Astrocyte of the spinal cord (primary cell): ENCODE results near the gene TNKS2.

Experiments used
- DNase-seq: peaks from one replicate; pipeline ENCODE4 v3.0.0; 2011; ENCODE audit warnings: low read depth, low spot score
- H3K4me3 ChIP-seq: 2 replicates; pipeline ENCODE4 v1.5.1; 2011; ENCODE audit warnings: low read depth, mild to moderate bottlenecking, low read length, moderate library complexity
- CTCF ChIP-seq: IDR thresholded peaks from 2 replicates; pipeline ENCODE4 v1.5.1; 2012; ENCODE audit warnings: low read depth, mild to moderate bottlenecking, low read length, inconsistent platforms
- in situ Hi-C: cut with HindIII; loops from 2 replicates; pipeline ENCODE4 v1.10.0; 2017; ENCODE audit warnings: low sequenced_read_pairs

Gene TNKS2

GRCh38 chr10:91880310-91880709 lies 82.1 kb downstream of the TNKS2 start:
- TF ChIP-seq CTCF: no peak
- DNase-seq: no peak
- H3K4me3 ChIP-seq: no peak overlapping the region
- in situ Hi-C loops: no loop called here

GRCh38 chr10:91883549-91884444 lies 85.6 kb downstream of the TNKS2 start:
- no peak for TF ChIP-seq CTCF
- DNase-seq: peak; percentile 51
- no peak overlapping the region for H3K4me3 ChIP-seq
- in situ Hi-C loops: no loop called here

- in situ Hi-C loops: no loop called here
- no peak for TF ChIP-seq CTCF
- H3K4me3 ChIP-seq: no peak overlapping the region
- no peak for DNase-seq
Observed at GRCh38 chr10:91884536-91884935, 86.3 kb downstream of the TNKS2 start.

GRCh38 chr10:91885362-91886079 lies 87.3 kb downstream of the TNKS2 start:
- H3K4me3 ChIP-seq: no peak overlapping the region
- no peak for TF ChIP-seq CTCF
- no peak for DNase-seq
- in situ Hi-C loops: no loop called here

- in situ Hi-C loops: no loop called here
- TF ChIP-seq CTCF: no peak
- peak overlapping the region; percentile 54 for H3K4me3 ChIP-seq
Observed at GRCh38 chr10:91886954-91887271, 88.7 kb downstream of the TNKS2 start.

GRCh38 chr10:91887272-91888076 lies 89.2 kb downstream of the TNKS2 start:
- H3K4me3 ChIP-seq: peak overlapping the region; percentile 54
- TF ChIP-seq CTCF: no peak
- peak; percentile 51 for DNase-seq
- in situ Hi-C loops: no loop called here

More at GRCh38 chr10:91886954-91887271, 88.7 kb downstream of the TNKS2 start:
- DNase-seq: no peak
